HG02588 (cell line): ENCODE measurements around the gene KCNH2.
A peak's percentile ranks its signal among the peaks of the same experiment; 100 is the strongest.

Source experiments
- ATAC-seq: cut with Tn5 transposase; IDR thresholded peaks from one replicate; pipeline ENCODE4 v1.9.1; 2021; ENCODE audit warnings: mild to moderate bottlenecking, moderate library complexity; ENCODE audit not compliant: unreplicated experiment

Gene KCNH2

DNA sequence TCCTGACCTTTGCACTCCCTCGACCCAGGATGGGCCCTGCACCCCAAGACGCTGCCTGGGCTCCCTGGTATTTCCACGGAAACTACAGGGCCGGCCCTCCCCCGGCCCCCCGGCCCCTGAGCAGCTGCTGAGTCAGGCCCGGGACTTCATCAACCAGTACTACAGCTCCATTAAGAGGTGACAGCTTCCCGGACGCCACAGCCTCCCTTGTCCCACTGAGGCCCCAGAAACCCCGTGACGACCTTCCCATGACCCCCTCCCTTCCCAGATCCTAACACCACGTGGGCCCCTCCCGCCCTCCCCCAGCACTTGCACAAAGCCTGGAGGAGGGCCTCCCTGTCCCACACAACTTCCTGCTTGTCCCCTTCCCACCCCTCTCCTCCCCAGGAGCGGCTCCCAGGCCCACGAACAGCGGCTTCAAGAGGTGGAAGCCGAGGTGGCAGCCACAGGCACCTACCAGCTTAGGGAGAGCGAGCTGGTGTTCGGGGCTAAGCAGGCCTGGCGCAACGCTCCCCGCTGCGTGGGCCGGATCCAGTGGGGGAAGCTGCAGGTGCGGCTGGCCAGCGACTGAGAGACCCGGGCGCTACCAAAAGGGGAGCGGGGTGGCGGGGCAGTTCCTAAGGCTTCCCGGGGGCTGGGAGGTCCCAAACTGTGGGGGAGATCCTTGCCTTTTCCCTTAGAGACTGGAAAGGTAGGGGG lies 18.4 kb upstream of the KCNH2 start:
- ATAC-seq: no peak

DNA sequence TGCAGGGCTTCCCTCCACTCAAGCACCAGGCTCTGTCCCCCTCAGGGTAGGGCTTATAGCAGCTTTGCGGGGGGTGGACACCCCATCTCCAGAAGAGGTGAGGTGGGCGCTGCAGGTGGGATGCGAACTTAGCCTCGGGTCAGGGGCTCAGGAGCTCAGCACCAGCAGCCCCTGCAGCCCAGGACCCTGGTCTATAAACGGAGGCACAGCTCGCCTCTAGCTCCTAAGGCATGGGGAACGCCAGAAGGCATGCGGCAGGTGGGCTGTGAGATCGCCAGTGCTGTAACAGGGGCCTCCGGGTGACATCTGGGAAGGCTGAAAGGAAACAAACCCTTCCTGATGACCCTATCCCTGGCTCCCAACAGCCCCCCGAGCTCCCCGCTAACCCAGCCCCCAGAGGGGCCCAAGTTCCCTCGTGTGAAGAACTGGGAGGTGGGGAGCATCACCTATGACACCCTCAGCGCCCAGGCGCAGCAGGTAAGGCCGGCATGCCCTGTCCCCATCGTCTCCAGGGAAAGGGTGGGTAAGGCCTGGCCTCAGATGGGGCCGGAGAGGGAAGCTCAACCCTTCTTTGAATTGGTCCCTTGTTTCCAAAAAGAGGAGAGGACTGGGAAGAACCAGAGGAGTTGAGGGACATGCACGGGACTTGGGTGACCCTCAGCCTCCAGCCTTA lies 16.9 kb upstream of the KCNH2 start:
- no peak for ATAC-seq

DNA sequence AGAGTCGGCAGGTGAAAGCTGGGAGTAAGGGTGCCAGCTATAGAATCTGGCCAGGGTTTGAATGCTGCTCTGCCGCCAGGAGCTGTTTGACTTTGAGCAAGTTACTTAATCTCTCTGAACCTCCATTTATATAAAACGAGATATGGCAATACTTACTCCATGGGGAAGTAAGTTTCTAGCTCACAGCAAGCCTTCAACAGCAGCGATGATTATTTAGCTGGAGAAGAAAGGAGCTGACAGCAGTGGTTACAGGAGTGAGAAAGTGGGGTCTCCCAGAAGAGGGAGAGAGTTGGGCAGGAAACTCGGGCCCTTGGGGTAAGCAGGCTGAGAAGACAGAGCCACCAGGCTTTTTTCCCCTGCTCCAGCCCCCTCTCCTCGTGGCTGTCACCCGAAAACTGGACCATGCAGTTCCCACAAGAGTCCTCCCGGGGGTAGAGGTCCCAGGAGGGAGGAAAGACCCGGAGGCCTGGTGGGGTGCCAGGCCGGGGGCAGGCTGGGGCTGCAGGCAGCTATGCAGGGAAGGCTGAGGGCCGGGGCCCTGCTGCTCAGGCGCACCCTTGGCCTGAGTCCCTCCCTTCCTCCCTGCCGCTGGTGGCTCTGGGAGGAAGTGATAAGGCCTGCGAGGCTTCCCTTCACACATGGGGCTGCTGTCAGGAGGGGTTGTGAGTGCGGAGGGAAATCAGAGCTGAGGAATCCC lies 16.2 kb upstream of the KCNH2 start:
- no peak for ATAC-seq

DNA sequence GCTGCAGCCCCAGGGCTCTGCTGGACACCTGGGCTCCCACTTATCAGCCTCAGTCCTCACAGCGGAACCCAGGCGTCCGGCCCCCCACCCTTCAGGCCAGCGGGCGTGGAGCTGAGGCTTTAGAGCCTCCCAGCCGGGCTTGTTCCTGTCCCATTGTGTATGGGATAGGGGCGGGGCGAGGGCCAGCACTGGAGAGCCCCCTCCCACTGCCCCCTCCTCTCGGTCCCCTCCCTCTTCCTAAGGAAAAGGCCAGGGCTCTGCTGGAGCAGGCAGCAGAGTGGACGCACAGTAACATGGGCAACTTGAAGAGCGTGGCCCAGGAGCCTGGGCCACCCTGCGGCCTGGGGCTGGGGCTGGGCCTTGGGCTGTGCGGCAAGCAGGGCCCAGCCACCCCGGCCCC lies 15.4 kb upstream of the KCNH2 start:
- no peak for ATAC-seq

DNA sequence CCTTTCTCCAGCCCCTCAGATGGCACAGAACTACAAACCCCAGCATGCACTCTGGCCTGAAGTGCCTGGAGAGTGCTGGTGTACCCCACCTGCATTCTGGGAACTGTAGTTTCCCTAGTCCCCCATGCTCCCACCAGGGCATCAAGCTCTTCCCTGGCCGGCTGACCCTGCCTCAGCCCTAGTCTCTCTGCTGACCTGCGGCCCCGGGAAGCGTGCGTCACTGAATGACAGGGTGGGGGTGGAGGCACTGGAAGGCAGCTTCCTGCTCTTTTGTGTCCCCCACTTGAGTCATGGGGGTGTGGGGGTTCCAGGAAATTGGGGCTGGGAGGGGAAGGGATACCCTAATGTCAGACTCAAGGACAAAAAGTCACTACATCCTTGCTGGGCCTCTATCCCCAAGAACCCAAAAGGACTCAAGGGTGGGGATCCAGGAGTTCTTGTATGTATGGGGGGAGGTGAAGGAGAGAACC lies 14.7 kb upstream of the KCNH2 start:
- ATAC-seq: peak; percentile 67

DNA sequence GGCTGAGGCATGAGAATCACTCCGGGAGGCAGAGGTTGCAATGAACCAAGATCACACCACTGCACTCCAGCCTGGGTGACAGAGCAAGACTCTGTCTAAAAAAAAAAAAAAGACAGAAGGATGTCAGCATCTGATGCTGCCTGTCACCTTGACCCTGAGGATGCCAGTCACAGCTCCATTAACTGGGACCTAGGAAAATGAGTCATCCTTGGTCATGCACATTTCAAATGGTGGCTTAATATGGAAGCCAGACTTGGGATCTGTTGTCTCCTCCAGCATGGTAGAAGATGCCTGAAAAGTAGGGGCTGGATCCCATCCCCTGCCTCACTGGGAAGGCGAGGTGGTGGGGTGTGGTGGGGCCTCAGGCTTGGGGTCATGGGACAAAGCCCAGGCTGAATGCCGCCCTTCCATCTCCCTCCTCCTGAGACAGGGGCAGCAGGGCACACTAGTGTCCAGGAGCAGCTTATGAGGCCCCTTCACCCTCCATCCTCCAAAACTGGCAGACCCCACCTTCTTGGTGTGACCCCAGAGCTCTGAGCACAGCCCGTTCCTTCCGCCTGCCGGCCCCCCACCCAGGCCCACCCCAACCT lies 14.0 kb upstream of the KCNH2 start:
- ATAC-seq: no peak

DNA sequence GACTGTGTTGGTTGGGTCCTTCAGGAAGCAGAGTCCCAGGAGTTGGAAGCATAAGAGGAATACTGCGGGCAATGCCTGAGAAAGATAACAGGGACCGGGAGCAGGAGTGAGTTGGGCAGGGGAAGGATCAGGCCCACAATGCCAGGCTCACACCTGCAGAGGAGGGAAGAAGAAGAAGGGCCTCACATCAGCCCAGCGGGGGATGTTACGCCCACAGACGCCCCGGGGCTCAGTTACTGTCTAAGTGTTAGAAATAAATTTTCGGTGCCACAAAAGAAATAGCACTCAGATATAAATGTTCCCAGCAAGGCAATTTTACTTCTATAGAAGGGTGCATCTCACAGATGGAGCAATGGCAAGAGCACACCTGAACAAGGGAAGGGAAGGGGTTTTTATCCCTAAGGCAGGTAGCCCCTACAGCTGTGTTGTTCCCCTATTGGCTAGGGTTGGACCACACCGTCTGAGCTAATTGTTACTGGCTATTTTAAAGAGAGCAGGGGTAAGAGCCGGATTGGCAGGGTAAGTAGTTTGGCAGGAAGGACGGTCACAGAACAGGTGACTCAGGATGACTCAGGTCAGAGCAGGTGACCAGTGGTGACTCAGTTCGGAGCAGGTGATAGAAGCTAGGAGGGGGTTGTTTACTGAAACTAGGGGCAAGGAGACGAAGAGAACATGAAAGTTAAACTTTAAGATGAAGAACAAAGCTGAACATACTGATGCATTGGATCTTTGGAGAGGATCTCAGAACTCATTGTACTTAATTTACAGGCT lies 12.5 kb upstream of the KCNH2 start, which contains the start of gene NOS3:
Gene NOS3 (plus strand): TSS at position 602 of the 771 bp plus-strand sequence. CDS start 2,787 bp downstream, outside the sequence.
- ATAC-seq: no peak

DNA sequence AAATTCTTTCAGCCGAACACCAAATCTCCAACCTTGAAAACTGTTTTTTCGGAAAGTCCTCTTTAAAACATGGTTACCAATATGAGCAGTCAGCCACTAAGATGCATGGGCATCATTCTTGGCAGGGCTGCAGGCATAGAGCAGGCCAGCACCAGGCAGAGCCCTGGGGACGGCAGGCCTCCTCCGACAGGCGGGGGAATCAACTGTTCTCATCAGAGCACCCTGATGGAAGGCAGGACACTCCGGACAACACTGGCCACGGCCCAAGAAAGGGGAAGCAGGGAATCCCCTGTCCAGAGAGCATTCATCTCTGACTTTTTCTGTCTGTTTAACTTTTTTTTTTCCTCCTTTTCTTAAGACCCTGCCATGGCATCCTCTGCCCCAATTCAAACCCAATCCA lies 11.3 kb upstream of the KCNH2 start:
- no peak for ATAC-seq

DNA sequence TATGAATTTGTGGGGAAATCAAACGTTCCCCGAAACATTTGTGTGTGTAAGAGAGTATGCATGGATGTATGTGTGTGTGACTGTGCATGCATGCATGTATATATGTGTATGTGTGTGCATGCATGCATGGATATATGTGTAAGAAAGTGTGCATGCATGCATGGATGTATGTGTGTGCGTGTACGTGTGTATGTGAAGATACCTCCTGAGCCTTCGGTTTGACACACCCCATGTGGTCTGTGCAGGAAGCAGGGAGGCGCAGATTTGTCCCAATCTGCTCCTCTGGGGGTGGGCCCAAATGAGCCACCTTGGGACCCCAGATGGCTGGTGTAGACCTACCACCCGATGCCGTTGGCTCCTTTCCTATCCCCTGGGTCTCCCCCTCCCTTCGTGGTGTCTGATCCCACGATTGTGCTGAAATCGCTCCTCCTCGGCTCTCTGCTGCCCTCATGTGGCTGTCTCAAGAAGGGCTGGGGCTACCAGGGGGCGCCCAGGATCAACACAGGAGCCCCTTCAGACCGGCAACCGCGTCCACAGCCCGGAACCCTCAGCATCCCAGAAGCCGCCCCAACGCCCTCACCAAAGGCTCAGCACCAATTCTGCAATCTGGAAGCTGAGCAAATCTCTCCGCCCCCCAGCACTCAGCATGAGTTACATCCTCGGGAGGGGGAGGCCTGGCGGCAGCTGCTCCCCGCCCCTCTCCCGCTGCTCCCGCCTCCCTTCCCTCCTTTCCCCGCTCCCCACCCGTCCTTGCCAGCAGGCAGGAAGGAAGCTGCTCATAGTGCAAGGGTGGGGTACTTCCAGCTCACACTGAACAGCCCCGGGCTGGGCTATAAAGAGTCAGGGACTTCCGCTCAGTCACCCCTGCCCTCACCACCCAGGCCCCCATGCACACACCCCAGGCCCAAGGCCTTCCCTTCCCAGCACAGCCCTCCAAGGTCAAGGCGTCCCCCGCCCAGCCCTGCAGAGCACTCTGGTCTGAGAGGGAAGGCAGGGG lies 10.4 kb upstream of the KCNH2 start:
- ATAC-seq: no peak

DNA sequence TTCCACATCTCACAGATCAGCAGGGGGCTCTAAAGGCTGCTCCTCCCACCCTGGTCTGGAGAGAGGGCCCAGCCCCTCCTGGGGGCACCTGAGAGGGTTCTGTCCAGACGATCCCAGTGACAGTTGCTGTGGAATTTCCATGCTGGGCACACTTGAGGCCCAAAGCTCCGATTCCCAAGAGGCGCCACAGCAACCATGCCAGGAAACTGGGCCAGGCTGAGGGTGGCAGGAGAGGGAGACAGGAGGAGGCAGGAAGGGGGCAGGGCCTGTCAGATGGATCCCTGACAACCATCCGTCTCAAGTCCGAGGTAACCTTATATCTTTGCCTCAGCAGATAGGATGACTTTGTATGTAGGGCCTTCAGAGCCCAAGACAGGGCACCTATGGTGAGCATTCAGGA lies 8.4 kb upstream of the KCNH2 start:
- ATAC-seq: no peak

DNA sequence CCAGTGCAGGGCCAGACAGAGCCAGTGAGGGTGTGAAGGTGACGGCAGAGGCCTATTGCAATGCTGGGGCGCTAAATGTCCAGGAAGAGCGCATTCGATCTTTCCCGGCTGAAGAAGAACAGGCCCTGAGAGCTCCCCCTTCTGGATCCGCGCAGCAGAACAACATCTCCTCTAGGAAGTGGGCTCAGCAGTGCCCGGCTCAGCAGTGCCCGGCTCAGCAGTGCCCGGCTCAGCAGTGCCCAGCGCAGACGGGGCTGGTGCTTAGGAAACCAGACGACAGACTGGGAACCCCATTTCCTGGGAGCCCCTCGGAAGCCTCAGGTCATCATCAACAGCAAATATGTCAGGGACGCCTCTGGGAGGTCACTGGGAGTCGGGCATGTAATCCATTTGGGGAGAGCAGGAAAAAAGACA lies 8.0 kb upstream of the KCNH2 start:
- no peak for ATAC-seq

DNA sequence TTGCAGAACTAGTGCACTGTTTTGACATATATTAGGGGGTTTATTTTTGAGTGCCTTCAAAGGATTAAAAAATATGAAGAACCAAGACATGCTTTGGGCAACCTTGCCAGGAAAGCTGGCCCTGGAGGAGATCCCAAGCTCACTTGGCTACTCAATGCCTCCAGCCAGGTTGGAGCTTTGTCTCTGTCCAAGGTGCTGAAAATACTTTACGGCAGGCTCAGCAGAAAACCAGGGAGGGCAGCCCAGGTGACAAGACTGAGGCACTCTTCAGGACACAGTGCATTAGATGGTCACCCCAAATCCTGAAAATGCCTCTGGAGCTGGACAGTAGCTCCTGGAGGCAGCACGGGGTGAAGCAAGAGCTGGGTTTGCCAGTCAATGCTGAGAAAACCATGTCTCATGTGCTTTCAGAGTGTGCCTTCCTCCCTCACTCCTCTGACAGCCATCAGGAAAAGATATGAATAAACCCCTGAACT lies 5.8 kb upstream of the KCNH2 start:
- ATAC-seq: no peak

DNA sequence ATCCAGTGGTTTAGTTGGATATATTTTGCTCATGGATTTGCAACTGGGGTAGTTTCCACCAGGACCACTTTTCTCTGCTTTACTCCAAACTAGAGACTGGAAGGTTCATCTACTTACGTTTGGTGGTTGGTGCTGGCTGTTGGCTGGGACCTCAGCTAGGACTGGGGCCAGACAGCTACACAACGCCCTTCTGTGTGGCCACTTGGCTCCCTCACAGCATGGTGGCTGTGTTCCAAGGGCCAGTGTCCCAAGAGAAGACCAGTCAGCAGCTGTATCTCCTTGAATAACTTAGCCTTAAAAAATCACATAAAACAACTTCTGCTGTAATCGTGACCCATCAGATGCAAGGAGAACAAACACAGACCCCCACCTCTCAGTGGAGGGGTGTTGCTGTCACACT lies 4.2 kb upstream of the KCNH2 start:
- no peak for ATAC-seq

DNA sequence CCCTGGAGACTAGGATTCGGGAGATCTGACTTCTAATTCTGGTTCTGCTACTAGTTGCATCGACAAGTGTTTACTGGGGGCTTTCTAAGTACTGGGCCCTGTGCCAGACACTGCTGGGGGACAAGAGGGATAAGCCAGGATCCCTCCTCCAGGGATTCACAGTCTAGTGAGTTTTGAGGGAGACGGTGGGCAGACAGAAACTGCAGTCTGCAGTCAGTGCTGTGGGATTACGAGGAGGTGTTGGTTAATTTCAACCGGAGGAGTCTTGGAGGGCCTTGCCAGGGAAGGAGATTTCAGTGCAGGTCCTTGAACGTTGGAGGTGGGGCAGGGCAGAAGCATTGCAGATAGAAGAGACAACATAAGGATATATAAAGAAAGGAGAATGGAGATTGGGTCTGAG lies 3.5 kb upstream of the KCNH2 start:
- ATAC-seq: no peak

DNA sequence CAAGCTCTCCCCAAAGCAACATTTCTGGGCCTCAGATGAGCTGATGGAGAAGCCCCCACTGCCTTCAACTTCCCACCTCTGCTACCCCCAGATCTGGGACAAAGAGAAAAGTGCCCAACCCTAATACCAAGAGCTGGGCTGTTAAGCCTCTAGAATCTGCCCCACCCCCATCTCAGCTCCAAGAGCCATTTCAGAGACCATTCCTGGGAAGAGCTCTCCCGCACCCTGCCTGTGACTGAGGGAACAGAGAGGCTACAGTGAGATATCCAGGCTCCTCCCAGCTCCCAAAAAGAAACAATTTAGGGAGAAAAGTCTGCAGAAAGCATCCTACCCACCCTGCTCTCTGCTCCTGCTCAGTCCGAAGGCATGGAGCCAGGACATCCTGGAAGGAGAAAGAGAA lies 2.5 kb upstream of the KCNH2 start:
- no peak for ATAC-seq

DNA sequence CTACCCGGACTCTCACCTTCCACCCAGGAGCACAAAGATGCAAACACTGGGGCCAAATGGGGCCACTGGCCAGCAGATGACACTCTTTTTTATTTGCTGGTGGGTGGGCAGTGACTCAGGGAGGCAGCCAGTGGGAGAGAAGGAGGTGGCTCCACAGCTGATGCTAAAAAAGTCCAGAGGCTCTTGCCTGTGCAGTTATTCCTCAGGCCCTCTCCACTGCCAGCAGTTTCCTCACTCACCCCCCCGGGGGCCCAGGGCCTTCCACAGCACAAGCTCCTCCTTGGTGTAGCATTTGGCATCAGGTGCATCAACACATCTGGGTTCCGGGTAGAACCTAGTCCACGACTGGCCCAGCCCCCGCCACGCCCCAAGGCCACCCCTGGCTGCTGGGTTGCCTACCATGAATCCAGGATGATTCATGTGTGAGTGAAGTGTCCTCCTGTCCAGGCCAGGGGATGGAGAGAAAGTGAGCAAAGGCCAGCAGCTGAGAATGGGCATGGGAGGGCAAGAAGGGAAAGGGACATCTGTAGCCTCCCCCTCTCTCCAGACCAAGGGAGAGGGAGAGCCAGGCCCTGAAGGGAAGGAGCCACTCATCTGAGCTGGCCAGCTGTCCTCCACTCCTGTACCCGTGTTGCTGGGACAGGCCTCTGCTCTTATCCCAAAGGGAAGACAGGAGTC lies 1.7 kb upstream of the KCNH2 start:
- ATAC-seq: no peak

DNA sequence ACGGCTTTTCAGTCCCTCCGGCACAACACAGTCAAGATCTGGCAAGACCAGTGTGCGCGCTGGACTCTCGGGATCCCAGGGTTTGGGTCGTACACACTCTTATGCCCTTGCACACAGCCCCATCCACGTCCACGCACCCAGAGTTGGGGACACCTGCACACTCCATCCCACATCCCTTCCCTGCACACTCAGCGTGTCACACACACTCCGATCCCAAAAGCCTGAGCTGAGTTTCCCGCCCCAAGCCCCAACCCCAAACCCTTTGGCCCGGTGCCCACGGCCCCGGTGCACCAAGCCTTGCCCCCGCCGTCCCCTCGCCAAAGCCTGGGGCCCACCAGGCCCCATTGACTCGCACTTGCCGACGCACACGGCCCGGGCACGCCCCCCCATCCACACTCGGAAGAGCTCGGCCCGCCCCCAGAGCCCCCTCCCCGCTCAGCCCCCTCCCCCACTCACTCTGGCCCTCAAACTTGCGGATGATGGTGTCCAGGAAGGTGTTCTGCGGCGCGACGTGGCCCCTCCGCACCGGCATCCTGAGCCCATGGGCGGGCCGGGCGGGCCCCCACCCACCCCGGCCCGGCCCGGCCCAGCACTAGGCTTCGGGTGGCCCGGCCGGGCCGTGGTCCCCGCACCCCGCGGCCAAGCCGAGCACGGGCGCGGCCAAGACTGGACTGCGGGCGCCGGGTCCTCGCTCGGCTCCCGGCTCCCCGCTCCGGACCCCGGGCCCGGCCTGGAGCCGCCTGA lies 567 bp downstream of the KCNH2 start:
- ATAC-seq: no peak
